WTC11 (cell line): ENCODE measurements around the gene FGF14. TPM values are rescaled to one million over a fixed set of nuclear protein-coding genes. Genes with fewer than 3 reads are reported as not detected.

Source experiments
- ATAC-seq: fragments of 200-7000 bp; cut with Tn5 transposase; 2 replicates; pipeline ENCODE4 v1.10.0; 2021; ENCODE audit warnings: mild to moderate bottlenecking, moderate library complexity
- CTCF ChIA-PET: fragments of 300-600 bp; sonication (Branson Sonifier 250); formaldehyde crosslinking; loops from one replicate; lab custom pipeline; 2021; ENCODE audit warnings: antibody characterized with exemption; lab: Charles Lee
- POLR2A ChIA-PET: fragments of 350-600 bp; sonication (Branson Sonifier 250); formaldehyde crosslinking; loops from one replicate; lab custom pipeline; 2021; ENCODE audit warnings: antibody characterized with exemption; lab: Charles Lee
- DNase-seq: peaks from one replicate; pipeline ENCODE4 v3.0.0; 2021; ENCODE audit warnings: low spot score
- H3K27ac Mint-ChIP-seq: 2 replicates; pipeline ENCODE4 v1.8.0; 2021; ENCODE audit warnings: mixed read lengths
- H3K27me3 Mint-ChIP-seq: 2 replicates; pipeline ENCODE4 v1.8.0; 2021; ENCODE audit warnings: low read depth, mild to moderate bottlenecking, moderate library complexity, mixed read lengths
- H3K36me3 Mint-ChIP-seq: 2 replicates; pipeline ENCODE4 v1.8.0; 2021; ENCODE audit warnings: mixed read lengths
- H3K4me1 Mint-ChIP-seq: 2 replicates; pipeline ENCODE4 v1.8.0; 2022; ENCODE audit warnings: mixed read lengths
- H3K4me3 Mint-ChIP-seq: 2 replicates; pipeline ENCODE4 v1.8.0; 2021; ENCODE audit warnings: mild to moderate bottlenecking, moderate library complexity, mixed read lengths
- H3K9me3 Mint-ChIP-seq: 2 replicates; pipeline ENCODE4 v1.8.0; 2021; ENCODE audit warnings: mixed read lengths
- ATF1 ChIP-seq: sonication (generic); formaldehyde crosslinking; IDR thresholded peaks from 2 replicates; pipeline ENCODE4 v1.8.1; 2023; ENCODE audit warnings: mild to moderate bottlenecking, moderate library complexity, missing genetic modification reagents
- FOXJ3 ChIP-seq: sonication (generic); formaldehyde crosslinking; IDR thresholded peaks from 2 replicates; pipeline ENCODE4 v1.9.0; 2021; ENCODE audit warnings: missing genetic modification reagents, mild to moderate bottlenecking, borderline replicate concordance
- MYBL2 ChIP-seq: sonication (generic); formaldehyde crosslinking; IDR thresholded peaks from 2 replicates; pipeline ENCODE4 v1.8.1; 2023; ENCODE audit warnings: mild to moderate bottlenecking, moderate library complexity, missing genetic modification reagents
- NFYB ChIP-seq: sonication (generic); formaldehyde crosslinking; conservative IDR thresholded peaks from 2 replicates; pipeline ENCODE4 v1.8.0; 2022; ENCODE audit warnings: low read depth, missing genetic modification reagents
- PRRX2 ChIP-seq: fragments of 250-450 bp; sonication (Bioruptor Pico); IDR thresholded peaks from 2 replicates; pipeline ENCODE4 v1.8.0; 2021; ENCODE audit warnings: mild to moderate bottlenecking
- RORB ChIP-seq: fragments of 250-450 bp; sonication (Bioruptor Pico); IDR thresholded peaks from 2 replicates; pipeline ENCODE4 v1.9.0; 2021; ENCODE audit warnings: mild to moderate bottlenecking
- SP1 ChIP-seq: sonication (generic); formaldehyde crosslinking; conservative IDR thresholded peaks from 2 replicates; pipeline ENCODE4 v1.8.1; 2022; ENCODE audit warnings: missing genetic modification reagents
- ZNF121 ChIP-seq: sonication (generic); formaldehyde crosslinking; IDR thresholded peaks from 2 replicates; pipeline ENCODE4 v1.8.0; 2023; ENCODE audit warnings: missing genetic modification reagents
- ZNF263 ChIP-seq: sonication (generic); formaldehyde crosslinking; IDR thresholded peaks from 2 replicates; pipeline ENCODE4 v1.8.1; 2022; ENCODE audit warnings: low read depth, mild to moderate bottlenecking, moderate library complexity, missing genetic modification reagents
- ZNF317 ChIP-seq: sonication (generic); formaldehyde crosslinking; IDR thresholded peaks from 2 replicates; pipeline ENCODE4 v1.8.1; 2023; ENCODE audit warnings: low read depth, mild to moderate bottlenecking, moderate library complexity, missing genetic modification reagents, borderline replicate concordance
- ZNF396 ChIP-seq: fragments of 250-450 bp; sonication (Bioruptor Pico); IDR thresholded peaks from 2 replicates; pipeline ENCODE4 v1.8.0; 2021; ENCODE audit warnings: mild to moderate bottlenecking, moderate library complexity, borderline replicate concordance
- total RNA-seq: library from RNA; stranded (reverse); gene quantifications from 3 replicates; pipeline ENCODE4 v1.2.3, GENCODE V29; 2021
- TF ChIP-seq, protein P1 (sequence below): sonication (generic); formaldehyde crosslinking; conservative IDR thresholded peaks from 2 replicates; pipeline ENCODE4 v1.8.1; 2023; ENCODE audit warnings: mild to moderate bottlenecking, low read depth, missing genetic modification reagents, moderate library complexity
- TF ChIP-seq, protein P2 (sequence below): fragments of 250-450 bp; sonication (Bioruptor Pico); IDR thresholded peaks from 2 replicates; pipeline ENCODE4 v1.8.0; 2021; ENCODE audit warnings: mild to moderate bottlenecking
- TF ChIP-seq, protein P3 (sequence below): sonication (generic); formaldehyde crosslinking; IDR thresholded peaks from 2 replicates; pipeline ENCODE4 v1.8.0; 2022; ENCODE audit warnings: mild to moderate bottlenecking, missing genetic modification reagents
- TF ChIP-seq, protein P4 (sequence below): sonication (generic); formaldehyde crosslinking; IDR thresholded peaks from 2 replicates; pipeline ENCODE4 v1.8.0; 2022; ENCODE audit warnings: mild to moderate bottlenecking, missing genetic modification reagents
- TF ChIP-seq, protein P5 (sequence below): fragments of 250-450 bp; sonication (Bioruptor Pico); conservative IDR thresholded peaks from 2 replicates; pipeline ENCODE4 v1.9.0; 2021; ENCODE audit warnings: mild to moderate bottlenecking
- TF ChIP-seq, protein P6 (sequence below): sonication (generic); formaldehyde crosslinking; IDR thresholded peaks from 2 replicates; pipeline ENCODE4 v1.8.1; 2023; ENCODE audit warnings: mild to moderate bottlenecking, missing genetic modification reagents, borderline replicate concordance
- TF ChIP-seq, protein P7 (sequence below): sonication (generic); formaldehyde crosslinking; IDR thresholded peaks from 2 replicates; pipeline ENCODE4 v1.8.0; 2023; ENCODE audit warnings: missing genetic modification reagents

FGF14 gene
- total RNA-seq, 1 experiment from 2014 or later, result 0.28 TPM

DNA sequence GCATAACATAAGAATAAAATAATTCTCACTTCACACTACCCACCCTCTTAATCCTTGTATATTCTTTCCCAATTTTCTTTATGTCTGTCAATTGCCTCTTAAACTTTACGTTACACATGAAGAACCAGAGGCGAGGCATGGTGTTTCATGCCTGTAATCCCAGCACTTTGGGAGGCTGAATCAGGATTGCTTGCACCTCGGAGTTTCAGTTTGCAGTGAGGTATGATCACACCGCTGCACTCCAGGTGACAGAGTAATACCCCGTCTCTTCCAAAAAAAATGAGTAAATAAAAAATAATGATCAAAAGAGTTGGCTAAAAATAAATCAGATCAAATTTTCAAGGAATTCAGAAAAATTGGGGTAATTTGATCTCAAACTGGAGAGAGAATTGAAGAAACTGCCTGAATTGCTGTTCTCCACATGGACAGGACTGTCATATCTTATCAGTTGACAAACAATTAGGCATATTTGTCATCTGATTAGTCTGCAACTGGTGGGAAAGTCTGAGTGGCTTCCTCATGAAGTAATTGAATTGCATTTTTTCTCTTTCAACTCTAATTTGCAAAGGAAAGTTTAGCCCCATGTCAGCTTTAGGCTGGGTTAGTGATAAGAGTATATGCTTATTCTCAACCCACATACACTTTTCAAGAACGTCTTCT is 646.5 kb downstream of the FGF14 start:
- POLR2A ChIA-PET, result no interaction called here
- Mint-ChIP-seq H3K4me1 (peaks cover 56% of the 10 kb centered on the region), H3K4me3 (no peak overlapping the region), H3K27ac (no peak overlapping the region), H3K36me3 (no peaks in the 10 kb centered on the region), H3K9me3 (no peaks in the 10 kb centered on the region), H3K27me3 (no peaks in the 10 kb centered on the region)
- DNase-seq (no peak), ATAC-seq (no peak)
- TF ChIP-seq, protein P1, sequence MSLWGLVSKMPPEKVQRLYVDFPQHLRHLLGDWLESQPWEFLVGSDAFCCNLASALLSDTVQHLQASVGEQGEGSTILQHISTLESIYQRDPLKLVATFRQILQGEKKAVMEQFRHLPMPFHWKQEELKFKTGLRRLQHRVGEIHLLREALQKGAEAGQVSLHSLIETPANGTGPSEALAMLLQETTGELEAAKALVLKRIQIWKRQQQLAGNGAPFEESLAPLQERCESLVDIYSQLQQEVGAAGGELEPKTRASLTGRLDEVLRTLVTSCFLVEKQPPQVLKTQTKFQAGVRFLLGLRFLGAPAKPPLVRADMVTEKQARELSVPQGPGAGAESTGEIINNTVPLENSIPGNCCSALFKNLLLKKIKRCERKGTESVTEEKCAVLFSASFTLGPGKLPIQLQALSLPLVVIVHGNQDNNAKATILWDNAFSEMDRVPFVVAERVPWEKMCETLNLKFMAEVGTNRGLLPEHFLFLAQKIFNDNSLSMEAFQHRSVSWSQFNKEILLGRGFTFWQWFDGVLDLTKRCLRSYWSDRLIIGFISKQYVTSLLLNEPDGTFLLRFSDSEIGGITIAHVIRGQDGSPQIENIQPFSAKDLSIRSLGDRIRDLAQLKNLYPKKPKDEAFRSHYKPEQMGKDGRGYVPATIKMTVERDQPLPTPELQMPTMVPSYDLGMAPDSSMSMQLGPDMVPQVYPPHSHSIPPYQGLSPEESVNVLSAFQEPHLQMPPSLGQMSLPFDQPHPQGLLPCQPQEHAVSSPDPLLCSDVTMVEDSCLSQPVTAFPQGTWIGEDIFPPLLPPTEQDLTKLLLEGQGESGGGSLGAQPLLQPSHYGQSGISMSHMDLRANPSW (CRISPR knock-in tag), result no peak
- TF ChIP-seq, protein P2, sequence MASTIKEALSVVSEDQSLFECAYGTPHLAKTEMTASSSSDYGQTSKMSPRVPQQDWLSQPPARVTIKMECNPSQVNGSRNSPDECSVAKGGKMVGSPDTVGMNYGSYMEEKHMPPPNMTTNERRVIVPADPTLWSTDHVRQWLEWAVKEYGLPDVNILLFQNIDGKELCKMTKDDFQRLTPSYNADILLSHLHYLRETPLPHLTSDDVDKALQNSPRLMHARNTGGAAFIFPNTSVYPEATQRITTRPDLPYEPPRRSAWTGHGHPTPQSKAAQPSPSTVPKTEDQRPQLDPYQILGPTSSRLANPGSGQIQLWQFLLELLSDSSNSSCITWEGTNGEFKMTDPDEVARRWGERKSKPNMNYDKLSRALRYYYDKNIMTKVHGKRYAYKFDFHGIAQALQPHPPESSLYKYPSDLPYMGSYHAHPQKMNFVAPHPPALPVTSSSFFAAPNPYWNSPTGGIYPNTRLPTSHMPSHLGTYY (CRISPR knock-in tag), result no peak
- TF ChIP-seq ZNF263 (CRISPR knock-in tag) (no peak), ZNF317 (no peak), ATF1 (CRISPR knock-in tag) (no peak), SP1 (CRISPR knock-in tag) (no peak), PRRX2 (CRISPR knock-in tag) (no peak), RORB (CRISPR knock-in tag) (no peak)
- TF ChIP-seq, protein P3, sequence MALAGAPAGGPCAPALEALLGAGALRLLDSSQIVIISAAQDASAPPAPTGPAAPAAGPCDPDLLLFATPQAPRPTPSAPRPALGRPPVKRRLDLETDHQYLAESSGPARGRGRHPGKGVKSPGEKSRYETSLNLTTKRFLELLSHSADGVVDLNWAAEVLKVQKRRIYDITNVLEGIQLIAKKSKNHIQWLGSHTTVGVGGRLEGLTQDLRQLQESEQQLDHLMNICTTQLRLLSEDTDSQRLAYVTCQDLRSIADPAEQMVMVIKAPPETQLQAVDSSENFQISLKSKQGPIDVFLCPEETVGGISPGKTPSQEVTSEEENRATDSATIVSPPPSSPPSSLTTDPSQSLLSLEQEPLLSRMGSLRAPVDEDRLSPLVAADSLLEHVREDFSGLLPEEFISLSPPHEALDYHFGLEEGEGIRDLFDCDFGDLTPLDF (CRISPR knock-in tag), result no peak
- TF ChIP-seq, protein P4, sequence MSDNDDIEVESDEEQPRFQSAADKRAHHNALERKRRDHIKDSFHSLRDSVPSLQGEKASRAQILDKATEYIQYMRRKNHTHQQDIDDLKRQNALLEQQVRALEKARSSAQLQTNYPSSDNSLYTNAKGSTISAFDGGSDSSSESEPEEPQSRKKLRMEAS (CRISPR knock-in tag), result no peak
- CTCF ChIA-PET, result interaction anchor here (0.6 to 0.9 kb wide), 2 partner anchors 9 to 217 kb away, joined by 3 to 6 read pairs; no protein-coding TSS in a partner anchor

DNA sequence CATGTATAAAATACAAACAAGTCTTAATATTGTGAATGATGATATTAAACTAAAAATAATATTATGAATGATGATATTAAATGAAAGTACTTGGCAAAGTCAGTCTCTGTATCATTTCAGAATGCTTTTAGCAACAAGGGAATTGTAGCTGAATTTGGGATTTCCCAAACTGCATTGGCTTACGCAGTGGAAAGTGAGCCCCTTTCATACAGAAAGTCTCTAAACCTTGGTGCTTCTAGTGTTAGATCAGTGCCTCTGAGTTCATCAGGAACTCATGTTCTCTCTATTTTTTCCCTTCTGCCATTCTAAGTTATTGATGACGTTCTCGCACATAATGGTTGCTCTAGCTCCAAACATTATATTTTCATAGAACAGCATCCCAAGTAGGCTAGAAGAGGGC is 649.4 kb downstream of the FGF14 start:
- no peaks in the 10 kb centered on the region for H3K27me3 Mint-ChIP-seq
- CTCF ChIA-PET, result no interaction called here
- no peak for DNase-seq
- no peak for TF ChIP-seq ZNF121 (CRISPR knock-in tag)
- TF ChIP-seq, protein P5, sequence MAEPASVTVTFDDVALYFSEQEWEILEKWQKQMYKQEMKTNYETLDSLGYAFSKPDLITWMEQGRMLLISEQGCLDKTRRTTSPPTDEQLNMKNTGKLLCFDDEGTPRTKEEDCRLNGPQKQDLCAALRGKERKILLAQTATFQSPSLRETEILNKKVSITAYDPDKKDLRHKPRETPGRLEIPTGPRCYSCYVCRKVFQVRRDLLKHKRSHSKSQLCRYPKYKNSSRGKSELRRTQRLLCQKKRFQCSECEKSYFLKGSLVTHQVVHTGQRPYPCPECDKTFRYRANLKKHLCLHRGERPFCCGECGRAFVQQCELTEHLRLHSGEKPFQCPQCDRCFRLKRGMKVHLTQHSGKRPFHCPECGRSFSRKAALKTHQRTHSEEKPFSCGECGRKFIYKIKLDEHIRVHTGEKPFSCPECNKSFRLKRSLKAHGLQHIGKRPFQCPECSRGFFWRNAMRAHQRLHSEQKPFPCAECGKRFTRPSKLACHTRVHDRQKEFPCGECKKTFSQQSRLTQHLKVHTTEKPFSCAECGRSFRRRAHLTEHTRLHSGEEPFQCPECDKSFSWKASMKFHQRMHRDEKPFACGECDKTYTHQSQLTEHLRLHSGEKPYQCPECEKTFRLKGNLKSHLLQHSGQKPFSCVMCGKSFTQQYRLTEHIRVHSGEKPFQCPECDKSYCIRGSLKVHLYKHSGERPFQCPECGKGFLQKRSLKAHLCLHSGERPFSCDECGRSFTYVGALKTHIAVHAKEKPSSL, result no peak
- no peak for TF ChIP-seq NFYB (CRISPR knock-in tag)
- no peak for TF ChIP-seq ZNF396
- TF ChIP-seq ATF1 (CRISPR knock-in tag), result no peak
- TF ChIP-seq, protein P4 (CRISPR knock-in tag), result no peak
- TF ChIP-seq, protein P6, sequence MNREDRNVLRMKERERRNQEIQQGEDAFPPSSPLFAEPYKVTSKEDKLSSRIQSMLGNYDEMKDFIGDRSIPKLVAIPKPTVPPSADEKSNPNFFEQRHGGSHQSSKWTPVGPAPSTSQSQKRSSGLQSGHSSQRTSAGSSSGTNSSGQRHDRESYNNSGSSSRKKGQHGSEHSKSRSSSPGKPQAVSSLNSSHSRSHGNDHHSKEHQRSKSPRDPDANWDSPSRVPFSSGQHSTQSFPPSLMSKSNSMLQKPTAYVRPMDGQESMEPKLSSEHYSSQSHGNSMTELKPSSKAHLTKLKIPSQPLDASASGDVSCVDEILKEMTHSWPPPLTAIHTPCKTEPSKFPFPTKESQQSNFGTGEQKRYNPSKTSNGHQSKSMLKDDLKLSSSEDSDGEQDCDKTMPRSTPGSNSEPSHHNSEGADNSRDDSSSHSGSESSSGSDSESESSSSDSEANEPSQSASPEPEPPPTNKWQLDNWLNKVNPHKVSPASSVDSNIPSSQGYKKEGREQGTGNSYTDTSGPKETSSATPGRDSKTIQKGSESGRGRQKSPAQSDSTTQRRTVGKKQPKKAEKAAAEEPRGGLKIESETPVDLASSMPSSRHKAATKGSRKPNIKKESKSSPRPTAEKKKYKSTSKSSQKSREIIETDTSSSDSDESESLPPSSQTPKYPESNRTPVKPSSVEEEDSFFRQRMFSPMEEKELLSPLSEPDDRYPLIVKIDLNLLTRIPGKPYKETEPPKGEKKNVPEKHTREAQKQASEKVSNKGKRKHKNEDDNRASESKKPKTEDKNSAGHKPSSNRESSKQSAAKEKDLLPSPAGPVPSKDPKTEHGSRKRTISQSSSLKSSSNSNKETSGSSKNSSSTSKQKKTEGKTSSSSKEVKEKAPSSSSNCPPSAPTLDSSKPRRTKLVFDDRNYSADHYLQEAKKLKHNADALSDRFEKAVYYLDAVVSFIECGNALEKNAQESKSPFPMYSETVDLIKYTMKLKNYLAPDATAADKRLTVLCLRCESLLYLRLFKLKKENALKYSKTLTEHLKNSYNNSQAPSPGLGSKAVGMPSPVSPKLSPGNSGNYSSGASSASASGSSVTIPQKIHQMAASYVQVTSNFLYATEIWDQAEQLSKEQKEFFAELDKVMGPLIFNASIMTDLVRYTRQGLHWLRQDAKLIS, result no peak
- TF ChIP-seq, protein P1 (CRISPR knock-in tag), result no peak
- TF ChIP-seq MYBL2 (CRISPR knock-in tag), result no peak
- TF ChIP-seq FOXJ3 (CRISPR knock-in tag), result no peak
- TF ChIP-seq, protein P7, sequence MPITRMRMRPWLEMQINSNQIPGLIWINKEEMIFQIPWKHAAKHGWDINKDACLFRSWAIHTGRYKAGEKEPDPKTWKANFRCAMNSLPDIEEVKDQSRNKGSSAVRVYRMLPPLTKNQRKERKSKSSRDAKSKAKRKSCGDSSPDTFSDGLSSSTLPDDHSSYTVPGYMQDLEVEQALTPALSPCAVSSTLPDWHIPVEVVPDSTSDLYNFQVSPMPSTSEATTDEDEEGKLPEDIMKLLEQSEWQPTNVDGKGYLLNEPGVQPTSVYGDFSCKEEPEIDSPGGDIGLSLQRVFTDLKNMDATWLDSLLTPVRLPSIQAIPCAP (CRISPR knock-in tag), result no peak

More for the DNA sequence above, 649.4 kb downstream of the FGF14 start:
- Mint-ChIP-seq H3K36me3 (no peaks in the 10 kb centered on the region), H3K4me1 (peaks cover 28% of the 10 kb centered on the region), H3K9me3 (no peaks in the 10 kb centered on the region), H3K4me3 (no peak overlapping the region), H3K27ac (no peak overlapping the region)
- POLR2A ChIA-PET, result no interaction called here
- no peak for ATAC-seq
